HCEC 1CT (cell line): Measurements from ENCODE around the gene PIGU.
A peak's percentile ranks its signal among the peaks of the same experiment; 100 is the strongest.
"Not testable (repeated sequence)": the region's sequence is repeated elsewhere in the genome, so short reads cannot be mapped to it uniquely, and the experiment has no call there.

Experiments
- DNase-seq: peaks from one replicate; pipeline ENCODE4 v3.0.0-alpha.2; 2017

PIGU gene

GRCh38 chr20:34529742-34530141, 147.2 kb downstream of the PIGU start:
- DNase-seq: no peak

DNA sequence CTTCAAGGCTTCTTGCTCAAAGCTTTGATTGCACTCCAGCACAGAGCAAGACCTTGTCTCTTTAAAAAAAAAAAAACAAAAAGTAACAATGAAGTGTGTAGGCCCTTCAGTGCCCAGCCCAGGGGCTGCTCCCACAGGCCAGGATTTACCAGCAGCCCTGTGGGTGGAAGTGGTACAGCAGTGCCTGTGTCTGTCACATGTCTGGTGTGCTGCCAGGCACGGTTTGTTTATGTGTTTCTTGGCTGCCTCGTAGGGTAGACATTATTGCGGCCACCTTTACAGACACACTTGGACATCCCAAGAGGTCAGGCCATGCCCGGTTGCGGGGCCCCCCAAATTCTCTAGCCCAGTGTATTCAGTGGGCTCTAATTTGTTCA, 148.0 kb downstream of the PIGU start:
- no peak for DNase-seq

DNA sequence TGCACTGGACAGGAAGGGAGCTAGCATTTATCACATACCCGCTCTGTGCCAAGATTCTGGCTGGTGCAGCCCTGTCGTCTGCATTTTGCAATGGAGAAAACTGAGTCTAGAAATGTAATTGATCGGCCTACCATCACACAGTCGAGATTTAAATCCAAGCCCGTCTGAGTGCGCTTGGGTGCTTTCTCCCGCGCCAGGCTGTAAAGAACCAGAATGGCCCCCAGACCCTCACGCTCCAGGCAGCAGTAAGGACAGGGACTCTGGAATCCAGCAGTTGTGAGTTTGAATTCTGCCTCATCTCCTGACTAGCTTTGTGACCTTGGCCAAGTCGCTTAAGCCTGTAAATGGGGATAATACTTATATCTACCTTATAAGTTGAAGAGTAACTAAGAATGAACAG, 149.9 kb downstream of the PIGU start:
- DNase-seq: no peak

DNA sequence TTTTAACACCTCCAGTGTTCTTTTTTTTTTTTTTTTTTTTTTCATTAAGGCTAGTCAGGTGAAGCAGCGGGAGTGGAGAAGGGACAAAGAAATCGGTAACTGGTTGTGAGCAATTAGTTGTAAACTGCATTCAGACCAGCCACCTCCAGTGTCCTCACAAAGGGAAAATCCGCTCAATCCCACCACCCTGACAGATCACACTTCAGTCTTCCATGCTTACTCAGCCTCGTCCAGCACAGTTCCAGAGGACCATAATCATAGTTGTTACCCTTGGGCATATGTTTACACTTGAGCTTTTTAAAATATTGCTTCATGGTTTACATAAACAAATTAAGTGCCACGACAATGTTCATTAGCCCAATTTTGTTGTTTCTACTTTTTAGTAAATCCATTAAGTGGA, 150.4 kb downstream of the PIGU start:
- no peak for DNase-seq

GRCh38 chr20:34525709-34526416, 151.0 kb downstream of the PIGU start:
- peak; percentile 99 for DNase-seq

- DNase-seq: no peak
Measured at GRCh38 chr20:34525342-34525708, 151.6 kb downstream of the PIGU start.

DNA sequence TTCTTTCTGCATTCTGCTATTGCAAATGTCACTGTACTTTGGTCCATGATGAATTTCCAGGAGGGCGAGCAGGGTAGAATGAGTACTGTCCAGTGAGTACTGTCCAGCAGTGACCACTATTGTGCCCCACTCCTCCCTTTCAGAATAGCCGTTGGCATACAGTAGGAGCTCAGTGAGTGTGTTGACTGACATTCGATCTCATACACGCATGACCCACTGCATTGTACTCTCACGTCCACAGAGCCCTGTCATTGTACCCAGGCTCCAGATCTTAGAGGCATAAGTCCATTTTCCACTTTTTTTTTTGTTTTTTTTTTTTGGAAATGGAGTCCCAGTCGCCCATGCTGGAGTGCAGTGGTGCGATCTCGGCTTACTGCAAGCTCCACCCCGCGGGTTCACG, 152.5 kb downstream of the PIGU start:
- no peak for DNase-seq

DNA sequence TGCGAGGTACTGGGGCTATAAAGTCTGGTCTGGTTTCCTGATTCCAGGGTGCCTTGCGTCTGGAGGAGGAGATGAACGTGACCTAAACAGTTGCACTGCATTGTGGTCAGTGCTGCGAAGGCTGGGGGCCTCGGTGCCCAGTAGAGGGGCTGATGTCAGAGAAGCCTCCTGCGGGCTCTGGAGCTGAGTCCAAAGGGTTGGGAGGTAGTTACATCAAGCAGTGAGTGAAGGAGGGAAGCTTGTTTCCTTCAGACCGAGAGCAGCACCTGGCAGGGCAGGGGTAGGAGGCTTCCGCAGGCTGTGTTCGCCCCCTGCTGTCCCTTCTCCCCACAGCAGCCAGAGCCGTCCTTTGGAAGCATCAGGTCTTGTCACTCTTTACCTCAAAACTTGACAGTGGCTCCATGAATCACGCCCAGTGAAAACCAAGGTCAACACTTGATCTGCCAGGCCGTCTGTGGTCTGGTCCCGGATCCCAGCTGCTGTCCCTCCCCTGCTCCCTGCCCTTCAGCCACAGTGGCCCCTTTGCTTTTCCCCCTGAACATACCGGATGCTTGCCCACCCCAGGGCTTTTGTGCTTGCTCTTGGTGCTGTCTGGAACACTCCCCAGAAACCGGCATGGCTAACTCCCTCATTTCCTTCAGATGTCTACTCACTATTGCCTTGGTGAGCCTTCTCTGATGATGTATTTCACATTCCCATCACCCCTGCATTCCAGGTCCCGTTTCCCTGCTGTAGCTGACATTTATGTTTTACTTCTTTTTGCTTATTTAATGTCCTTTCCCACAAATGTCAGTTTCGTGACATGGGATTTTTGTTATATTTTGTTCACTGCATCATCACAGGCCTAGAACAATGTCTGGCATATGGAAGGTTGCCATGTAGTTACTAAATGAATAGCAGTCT, 153.7 kb downstream of the PIGU start:
- DNase-seq: peak; percentile 49

DNA sequence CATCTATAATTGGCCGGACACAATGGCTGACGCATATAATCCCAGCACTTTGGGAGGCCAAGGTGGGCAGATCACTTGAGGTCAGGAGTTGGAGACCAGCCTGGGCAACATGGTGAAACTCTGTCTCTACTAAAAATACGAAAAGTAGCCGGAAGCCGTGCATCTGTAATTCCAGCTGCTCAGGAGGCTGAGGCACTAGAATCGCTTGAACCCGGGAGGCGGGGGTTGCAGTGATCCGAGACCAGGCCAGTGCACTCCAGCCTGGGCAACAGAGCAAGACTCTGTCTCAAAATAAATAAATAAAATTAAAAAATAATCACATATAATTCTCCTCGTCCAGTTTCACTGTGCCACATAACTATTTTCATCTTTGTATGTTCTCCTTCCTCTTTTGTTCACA, 157.1 kb downstream of the PIGU start:
- not testable (repeated sequence) for DNase-seq

DNA sequence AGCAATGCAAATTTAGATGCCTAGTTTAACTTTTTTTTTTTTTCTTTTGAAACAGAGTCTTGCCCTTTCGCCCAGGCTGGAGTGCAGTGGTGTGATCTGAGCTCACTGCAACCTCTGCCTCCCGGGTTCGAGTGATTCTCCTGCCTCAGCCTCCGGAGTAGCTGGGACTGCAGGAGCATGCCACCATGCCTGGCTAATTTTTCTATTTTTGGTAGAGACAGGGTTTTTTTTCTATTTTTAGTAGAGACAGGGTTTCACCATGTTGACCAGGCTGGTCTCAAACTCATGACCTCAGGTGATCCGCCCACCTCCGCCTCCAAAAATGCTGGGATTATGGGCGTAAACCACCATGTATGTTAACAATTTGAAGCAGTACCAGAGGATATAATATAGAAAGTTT, 158.0 kb downstream of the PIGU start:
- DNase-seq: not testable (repeated sequence)

- no peak for DNase-seq
Measured at GRCh38 chr20:34517114-34517505, 159.8 kb downstream of the PIGU start.

DNA sequence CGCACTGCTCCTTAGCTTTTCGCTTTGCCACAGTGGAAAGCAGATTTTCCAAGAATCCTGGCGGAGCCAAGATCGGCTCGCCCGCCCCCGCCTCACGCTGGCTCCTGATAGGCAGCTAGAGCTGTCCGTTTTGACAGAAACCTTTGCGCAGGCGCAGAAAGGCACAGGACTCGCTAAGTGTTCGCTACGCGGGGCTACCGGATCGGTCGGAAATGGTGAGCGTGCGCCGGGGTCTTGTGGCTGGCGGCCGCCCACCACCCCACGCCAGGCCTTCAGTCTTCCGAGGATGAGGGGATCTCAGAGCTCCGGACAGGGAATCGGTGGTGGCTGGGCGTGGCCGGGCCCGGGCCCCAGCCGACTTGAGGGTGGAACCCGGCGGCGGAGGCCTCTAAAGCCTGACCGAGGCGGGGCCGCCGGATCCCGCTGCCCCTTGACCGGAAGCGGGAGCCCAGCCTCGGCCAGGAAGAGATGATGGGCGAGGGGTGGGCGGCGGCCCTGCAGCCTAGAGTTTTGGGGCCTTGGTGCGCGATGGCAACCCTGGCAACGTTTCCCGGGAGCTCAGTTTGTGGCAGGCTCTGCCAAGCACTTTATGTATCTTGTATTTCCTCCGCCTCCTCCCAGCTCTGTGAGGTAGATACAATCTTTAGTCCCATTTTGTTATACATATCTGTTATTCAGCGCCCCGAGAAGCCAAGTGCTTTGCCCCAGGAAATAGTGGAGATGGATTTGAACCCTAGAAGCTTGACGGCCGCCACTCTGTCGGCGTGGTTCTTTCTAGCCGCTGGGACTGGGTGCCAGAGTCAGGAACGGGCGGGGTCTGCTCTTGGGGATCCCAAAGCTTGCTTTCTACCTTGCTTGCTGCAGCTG, 160.4 kb downstream of the PIGU start, which contains the start of gene DYNLRB1:
Gene DYNLRB1, plus strand, starts transcription at position 176 of the 867 bp plus-strand sequence. Its CDS starts 37 bp downstream, at position 213.
- peak; percentile 93 for DNase-seq

- peak; percentile 30 for DNase-seq
Measured at GRCh38 chr20:34515484-34516246, 161.2 kb downstream of the PIGU start.

DNA sequence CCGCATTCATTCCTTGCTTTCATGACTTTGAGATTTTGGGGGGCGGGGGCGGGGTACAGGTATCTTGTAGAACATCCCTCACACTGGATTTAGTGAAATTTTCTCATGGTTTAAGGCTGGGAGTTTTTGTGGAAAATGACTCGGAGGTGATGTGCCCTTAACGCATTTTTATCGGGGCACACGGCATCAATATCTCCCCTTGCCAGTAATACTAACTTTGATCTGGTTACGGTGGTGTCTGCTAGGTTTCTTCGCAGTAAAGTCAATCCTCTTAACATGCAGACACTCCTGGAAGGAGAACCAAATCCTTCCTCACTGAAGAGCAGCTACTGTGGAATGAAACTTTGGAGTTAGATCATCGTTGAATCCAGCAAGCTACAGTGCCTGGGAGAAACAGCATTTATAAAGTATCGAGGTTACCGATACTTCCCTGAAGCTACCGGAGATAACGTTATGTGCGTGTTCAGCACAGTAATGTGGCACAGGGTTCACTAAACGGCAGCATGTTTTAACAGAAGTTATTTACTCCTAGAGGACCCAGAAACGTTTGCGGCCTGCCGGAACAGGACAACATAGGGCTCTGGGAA, 161.9 kb downstream of the PIGU start:
- no peak for DNase-seq

GRCh38 chr20:34514034-34514433, 162.9 kb downstream of the PIGU start:
- not testable (repeated sequence) for DNase-seq

DNA sequence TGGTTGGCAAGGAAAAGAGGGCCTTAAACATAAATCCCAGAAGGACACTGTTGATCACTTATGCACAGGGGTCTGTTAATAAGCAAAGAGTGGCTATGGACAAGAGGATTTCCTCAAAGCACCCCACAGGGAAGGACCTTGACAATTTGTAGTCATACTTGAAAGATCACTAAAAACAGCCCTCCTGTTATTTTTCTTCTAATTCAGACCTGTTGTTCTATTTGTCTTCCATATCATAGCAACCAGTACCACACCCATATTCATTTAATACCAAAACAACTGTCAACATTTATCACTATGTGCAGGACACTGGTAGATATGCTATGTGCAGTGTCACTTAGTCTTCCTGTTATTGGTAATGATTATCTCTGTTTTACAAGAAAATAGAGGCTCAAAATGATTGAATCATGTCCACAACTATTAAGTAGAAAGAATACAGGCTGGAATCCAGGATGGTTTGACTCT, 163.9 kb downstream of the PIGU start:
- DNase-seq: no peak

- no peak for DNase-seq
Measured at GRCh38 chr20:34512266-34512954, 164.5 kb downstream of the PIGU start.

- DNase-seq: no peak
Measured at GRCh38 chr20:34511891-34512265, 165.0 kb downstream of the PIGU start.

- no peak for DNase-seq
Measured at GRCh38 chr20:34510575-34510974, 166.3 kb downstream of the PIGU start.
